OCI-LY1 (cell line): ENCODE measurements around the gene IMMP2L.
A peak's percentile ranks its signal among the peaks of the same experiment; 100 is the strongest.

Experiments
- H2AFZ ChIP-seq: fragments of 200-600 bp; sonication (generic), shearing (Covaris generic); 2 replicates; pipeline ENCODE4 v1.6.0; 2014; ENCODE audit warnings: antibody characterized with exemption, mild to moderate bottlenecking, low read length
- H3F3A ChIP-seq: fragments of 200-600 bp; sonication (generic), shearing (Covaris generic); 2 replicates; pipeline ENCODE4 v1.6.0; 2014; ENCODE audit warnings: mild to moderate bottlenecking, antibody characterized with exemption, low read length, moderate library complexity; ENCODE audit not compliant: insufficient read depth
- H3K27ac ChIP-seq: fragments of 200-600 bp; sonication (generic); 2 replicates; pipeline ENCODE4 v1.5.1; 2014; ENCODE audit warnings: low read length, mixed run types, mild to moderate bottlenecking, low read depth; ENCODE audit not compliant: poor library complexity, severe bottlenecking
- H3K27me3 ChIP-seq: fragments of 200-600 bp; sonication (generic); 2 replicates; pipeline ENCODE4 v1.6.0; 2014; ENCODE audit warnings: antibody characterized with exemption, mild to moderate bottlenecking, low read length, moderate library complexity; ENCODE audit not compliant: insufficient read depth
- H3K36me3 ChIP-seq: fragments of 200-600 bp; sonication (generic); 2 replicates; pipeline ENCODE4 v1.6.1; 2014; ENCODE audit warnings: mild to moderate bottlenecking, antibody characterized with exemption, low read length, moderate library complexity, mixed read lengths; ENCODE audit not compliant: insufficient read depth
- H3K4me1 ChIP-seq: fragments of 200-600 bp; sonication (generic); 2 replicates; pipeline ENCODE4 v1.5.1; 2014; ENCODE audit warnings: mild to moderate bottlenecking, low read length, moderate library complexity; ENCODE audit not compliant: insufficient read depth, severe bottlenecking
- H3K4me2 ChIP-seq: fragments of 200-600 bp; sonication (generic), shearing (Covaris generic); 2 replicates; pipeline ENCODE4 v1.6.1; 2014; ENCODE audit warnings: low read length
- H3K4me3 ChIP-seq: fragments of 200-600 bp; sonication (generic); 2 replicates; pipeline ENCODE4 v1.5.1; 2014; ENCODE audit warnings: low read length, low read depth, mild to moderate bottlenecking, mixed read lengths; ENCODE audit not compliant: poor library complexity, severe bottlenecking
- H3K79me2 ChIP-seq: fragments of 200-600 bp; shearing (Covaris generic); 2 replicates; pipeline ENCODE4 v1.6.1; 2016; ENCODE audit warnings: mixed run types, low read length, mixed read lengths; ENCODE audit not compliant: insufficient read depth
- H3K9ac ChIP-seq: fragments of 200-600 bp; sonication (generic), shearing (Covaris generic); 2 replicates; pipeline ENCODE4 v1.6.1; 2014; ENCODE audit warnings: mild to moderate bottlenecking, low read length, mixed read lengths
- H3K9me2 ChIP-seq: fragments of 200-600 bp; sonication (generic), shearing (Covaris generic); 2 replicates; pipeline ENCODE4 v1.6.1; 2014; ENCODE audit warnings: low read depth, mild to moderate bottlenecking, low read length, mixed read lengths
- H3K9me3 ChIP-seq: fragments of 200-600 bp; shearing (Covaris generic); 2 replicates; pipeline ENCODE4 v1.6.1; 2014; ENCODE audit warnings: low read length, mixed read lengths
- H4K20me1 ChIP-seq: fragments of 200-600 bp; sonication (generic), shearing (Covaris generic); 2 replicates; pipeline ENCODE4 v1.6.0; 2016; ENCODE audit warnings: mild to moderate bottlenecking, low read length; ENCODE audit not compliant: insufficient read depth
- CTCF ChIP-seq: fragments of 200-600 bp; sonication (generic), shearing (Covaris generic); IDR thresholded peaks from 2 replicates; pipeline ENCODE4 v1.5.1; 2017; ENCODE audit warnings: mild to moderate bottlenecking, antibody characterized with exemption, low read length, moderate library complexity, mixed read lengths
- EZH2 ChIP-seq: fragments of 200-600 bp; sonication (generic), shearing (Covaris generic); IDR thresholded peaks from 2 replicates; pipeline ENCODE4 v1.8.0; 2017; ENCODE audit warnings: borderline replicate concordance, mixed run types, mild to moderate bottlenecking, antibody characterized with exemption, low read length, moderate library complexity, mixed read lengths

Gene IMMP2L

DNA sequence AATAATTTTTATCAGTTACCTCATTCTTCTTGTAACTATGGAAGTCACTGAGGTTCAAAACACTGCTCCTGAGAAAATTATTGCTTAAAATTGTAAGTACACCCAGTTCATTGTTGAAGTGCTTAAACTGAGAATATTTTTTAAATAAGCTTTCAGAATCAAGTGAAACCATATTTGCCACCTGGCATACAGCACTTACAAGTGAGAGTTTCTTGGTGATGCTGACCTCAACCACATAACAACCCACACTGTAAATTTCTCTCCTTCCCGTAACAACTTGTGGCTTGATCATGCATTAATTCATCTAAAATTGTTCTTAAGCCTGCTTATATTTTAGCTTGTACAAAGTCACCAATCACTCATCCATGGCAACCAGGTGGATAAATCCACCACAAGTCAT lies 34.0 kb downstream of the IMMP2L start:
- Histone ChIP-seq H4K20me1 (no peaks in the 10 kb centered on the region), H3K4me3 (peak overlapping the region; percentile 34), H3K27me3 (no peaks in the 10 kb centered on the region), H3K36me3 (no peaks in the 10 kb centered on the region), H3K9me2 (no peaks in the 10 kb centered on the region), H3K9ac (peak overlapping the region; percentile 52), H3K79me2 (no peaks in the 10 kb centered on the region), H3K9me3 (no peaks in the 10 kb centered on the region), H3K4me2 (peak overlapping the region; percentile 68), H3F3A (no peaks in the 10 kb centered on the region), H3K27ac (peak overlapping the region; percentile 92), H3K4me1 (peaks cover 56% of the 10 kb centered on the region), H2AFZ (no peak overlapping the region)
- no peak for TF ChIP-seq EZH2
- TF ChIP-seq CTCF: no peak

DNA sequence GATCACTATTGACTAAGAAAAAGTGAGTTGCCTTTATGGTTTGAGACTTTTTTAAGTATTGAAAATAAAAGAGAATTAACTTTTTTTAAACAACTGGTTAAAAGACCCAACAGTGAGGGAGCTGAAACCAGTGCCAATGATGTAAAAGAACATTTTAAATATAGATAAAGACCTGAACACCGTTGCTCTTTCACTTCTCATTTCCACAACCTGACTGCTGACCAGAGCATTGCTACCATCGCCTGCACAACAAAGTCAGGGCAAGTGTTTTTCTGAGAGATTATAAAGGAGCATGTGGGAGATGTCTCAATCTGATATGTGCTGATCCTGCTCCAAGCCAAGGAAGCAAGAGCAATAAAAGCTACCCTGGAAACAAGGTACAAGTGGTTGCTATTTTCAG lies 34.7 kb downstream of the IMMP2L start:
- Histone ChIP-seq H3K4me3 (peak overlapping the region; percentile 34), H3K27ac (peak overlapping the region; percentile 92), H4K20me1 (no peaks in the 10 kb centered on the region), H3K9me3 (no peaks in the 10 kb centered on the region), H3F3A (no peaks in the 10 kb centered on the region), H3K79me2 (no peaks in the 10 kb centered on the region), H3K9me2 (no peaks in the 10 kb centered on the region), H3K4me1 (peaks cover 53% of the 10 kb centered on the region), H3K36me3 (no peaks in the 10 kb centered on the region), H3K9ac (peak overlapping the region; percentile 52), H3K27me3 (no peaks in the 10 kb centered on the region), H3K4me2 (peak overlapping the region; percentile 68), H2AFZ (no peak overlapping the region)
- TF ChIP-seq CTCF (no peak), EZH2 (no peak)

DNA sequence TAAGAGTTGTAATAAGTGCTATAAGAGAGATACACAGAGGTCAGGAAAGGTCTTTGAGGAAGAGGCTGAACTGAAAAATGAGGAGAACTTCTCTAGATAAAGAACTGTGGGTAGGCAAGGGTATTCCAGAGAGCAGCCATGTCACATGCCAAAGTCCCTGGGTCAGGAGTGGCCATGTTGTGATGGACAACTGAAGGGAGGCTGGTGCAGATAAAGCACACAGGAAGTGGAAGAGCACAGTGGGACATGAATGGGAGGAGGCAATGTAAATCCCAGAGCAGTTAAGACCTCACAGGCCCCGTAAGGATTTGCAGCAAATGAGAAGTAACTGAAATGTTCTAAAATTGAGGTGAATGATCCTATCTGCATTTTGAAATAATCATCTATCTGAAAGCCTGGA lies 37.2 kb downstream of the IMMP2L start:
- H3K27ac ChIP-seq: no peak overlapping the region
- no peak overlapping the region for H2AFZ ChIP-seq
- peaks cover 20% of the 10 kb centered on the region for H3K36me3 ChIP-seq
- H3K9me3 ChIP-seq: peaks cover 7% of the 10 kb centered on the region; the same call in 1 of the 2 replicates
- no peaks in the 10 kb centered on the region for H3K9me2 ChIP-seq
- TF ChIP-seq CTCF (no peak), EZH2 (no peak)
- no peaks in the 10 kb centered on the region for H3K79me2 ChIP-seq
- H4K20me1 ChIP-seq: no peaks in the 10 kb centered on the region
- H3K9ac ChIP-seq: no peak overlapping the region
- no peak overlapping the region for H3K4me2 ChIP-seq
- H3K4me3 ChIP-seq: no peak overlapping the region
- H3K27me3 ChIP-seq: no peaks in the 10 kb centered on the region
- H3F3A ChIP-seq: no peaks in the 10 kb centered on the region
- peaks cover 39% of the 10 kb centered on the region for H3K4me1 ChIP-seq
